Muscle layer of duodenum (tissue), 2 donors: ENCODE measurements around the gene EEF1AKMT4.

Experiments
- H3K27ac ChIP-seq: one replicate; pipeline ENCODE4 v1.7.0; 2013; ENCODE audit warnings: mild to moderate bottlenecking, low read length
- H3K27me3 ChIP-seq: one replicate; pipeline ENCODE4 v1.7.0; 2013; ENCODE audit warnings: low read depth, mild to moderate bottlenecking, control low read depth, low read length
- H3K36me3 ChIP-seq, 2 donors: one replicate each; pipeline ENCODE4 v1.7.0; 2013; ENCODE audit warnings: low read length in 2 of 2, control low read depth in 1 of 2, mild to moderate bottlenecking in 1 of 2; ENCODE audit not compliant: insufficient read depth in 2 of 2, control insufficient read depth in 1 of 2
- H3K4me1 ChIP-seq, 2 donors: one replicate each; pipeline ENCODE4 v1.7.0; 2013; ENCODE audit warnings: low read length in 2 of 2, mild to moderate bottlenecking in 2 of 2, control low read depth in 1 of 2, moderate library complexity in 1 of 2; ENCODE audit not compliant: insufficient read depth in 2 of 2, control insufficient read depth in 1 of 2
- H3K4me3 ChIP-seq, 2 donors: one replicate each; pipeline ENCODE4 v1.7.0; 2013; ENCODE audit warnings: low read length in 2 of 2, low read depth in 1 of 2, mild to moderate bottlenecking in 1 of 2
- H3K9me3 ChIP-seq, 2 donors: one replicate each; pipeline ENCODE4 v1.7.0; 2013; ENCODE audit warnings: low read length in 2 of 2, control low read depth in 1 of 2, mild to moderate bottlenecking in 1 of 2; ENCODE audit not compliant: control insufficient read depth in 1 of 2
- donor health status: healthy.

EEF1AKMT4 gene

GRCh38 chr3:184250167-184250828, 826 bp downstream of the EEF1AKMT4 start:
- H3K9me3 ChIP-seq = no peaks in the 10 kb centered on the region
- peak overlapping the region; percentile 98 to 100 for H3K4me3 ChIP-seq
- no peaks in the 10 kb centered on the region for H3K27me3 ChIP-seq
- peak overlapping the region; percentile 69 for H3K27ac ChIP-seq
- peaks cover 2 to 5% of the 10 kb centered on the region in 2 donors for H3K36me3 ChIP-seq
- H3K4me1 ChIP-seq = peaks cover 0 to 10% of the 10 kb centered on the region in 2 donors

GRCh38 chr3:184255291-184256039, 6.0 kb downstream of the EEF1AKMT4 start:
- H3K4me1 ChIP-seq = peaks cover 2 to 10% of the 10 kb centered on the region in 2 donors
- no peak overlapping the region for H3K4me3 ChIP-seq
- H3K27ac ChIP-seq = no peak overlapping the region
- H3K27me3 ChIP-seq = peaks cover 17% of the 10 kb centered on the region
- H3K9me3 ChIP-seq = no peaks in the 10 kb centered on the region
- H3K36me3 ChIP-seq = peaks cover 0 to 8% of the 10 kb centered on the region in 2 donors

DNA sequence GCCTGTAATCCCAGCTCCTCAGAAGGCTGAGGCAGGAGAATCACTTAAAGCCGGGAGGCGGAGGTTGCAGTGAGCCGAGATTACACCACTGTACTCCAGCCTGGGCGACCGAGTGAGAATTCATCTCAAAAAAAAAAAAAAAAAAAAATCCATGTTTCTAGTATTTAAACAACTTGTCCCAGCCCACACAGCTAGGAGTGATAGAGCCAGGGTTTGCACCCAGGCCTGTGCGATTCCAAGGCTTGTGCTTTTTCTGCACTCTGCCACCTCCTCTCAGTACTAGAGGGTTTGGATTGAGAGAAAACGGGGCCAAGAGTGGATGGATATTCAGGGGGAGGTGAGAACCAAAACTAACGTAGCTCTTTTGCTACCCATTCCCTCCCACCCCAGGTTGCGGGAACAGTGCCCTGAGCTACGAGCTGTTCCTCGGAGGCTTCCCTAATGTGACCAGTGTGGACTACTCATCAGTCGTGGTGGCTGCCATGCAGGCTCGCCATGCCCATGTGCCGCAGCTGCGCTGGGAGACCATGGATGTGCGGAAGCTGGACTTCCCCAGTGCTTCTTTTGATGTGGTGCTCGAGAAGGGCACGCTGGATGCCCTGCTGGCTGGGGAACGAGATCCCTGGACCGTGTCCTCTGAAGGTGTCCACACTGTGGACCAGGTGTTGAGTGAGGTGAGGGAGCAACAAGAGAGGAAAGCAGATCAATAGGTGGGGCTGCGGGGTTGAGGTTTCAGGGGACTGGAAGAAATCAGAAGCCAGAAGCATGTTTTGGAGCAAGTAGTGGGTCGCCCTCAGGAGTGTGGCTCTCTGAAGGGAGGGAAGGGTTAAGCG, 7.8 kb downstream of the EEF1AKMT4 start:
- Histone ChIP-seq H3K36me3 (peaks cover 0 to 8% of the 10 kb centered on the region in 2 donors), H3K4me1 (peaks cover 8 to 26% of the 10 kb centered on the region in 2 donors), H3K4me3 (no peak overlapping the region), H3K27ac (no peak overlapping the region), H3K27me3 (peaks cover 23% of the 10 kb centered on the region), H3K9me3 (no peaks in the 10 kb centered on the region)

DNA sequence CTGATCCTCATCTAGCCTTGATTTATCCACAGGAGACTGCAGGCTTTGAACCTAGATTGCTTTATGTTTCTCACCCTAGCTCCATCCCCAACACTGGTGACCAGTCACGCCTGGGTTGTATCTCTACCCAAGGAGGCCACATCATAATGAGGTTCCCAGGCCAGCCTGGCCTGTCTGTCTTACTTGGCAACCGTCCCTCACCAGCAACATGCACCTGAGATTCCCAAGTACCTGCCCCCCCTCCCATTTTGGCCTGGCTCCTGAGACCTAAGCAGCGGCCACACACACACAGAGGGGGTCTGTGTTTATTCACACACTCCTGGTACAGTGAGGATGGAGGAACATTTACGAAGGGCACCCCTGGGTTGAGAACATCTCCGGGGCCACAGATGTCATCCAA, 9.5 kb downstream of the EEF1AKMT4 start:
- H3K27ac ChIP-seq = no peak overlapping the region
- H3K36me3 ChIP-seq = peaks cover 0 to 8% of the 10 kb centered on the region in 2 donors
- H3K4me1 ChIP-seq = peaks cover 8 to 31% of the 10 kb centered on the region in 2 donors
- H3K9me3 ChIP-seq = no peaks in the 10 kb centered on the region
- peaks cover 30% of the 10 kb centered on the region for H3K27me3 ChIP-seq
- H3K4me3 ChIP-seq = no peak overlapping the region

DNA sequence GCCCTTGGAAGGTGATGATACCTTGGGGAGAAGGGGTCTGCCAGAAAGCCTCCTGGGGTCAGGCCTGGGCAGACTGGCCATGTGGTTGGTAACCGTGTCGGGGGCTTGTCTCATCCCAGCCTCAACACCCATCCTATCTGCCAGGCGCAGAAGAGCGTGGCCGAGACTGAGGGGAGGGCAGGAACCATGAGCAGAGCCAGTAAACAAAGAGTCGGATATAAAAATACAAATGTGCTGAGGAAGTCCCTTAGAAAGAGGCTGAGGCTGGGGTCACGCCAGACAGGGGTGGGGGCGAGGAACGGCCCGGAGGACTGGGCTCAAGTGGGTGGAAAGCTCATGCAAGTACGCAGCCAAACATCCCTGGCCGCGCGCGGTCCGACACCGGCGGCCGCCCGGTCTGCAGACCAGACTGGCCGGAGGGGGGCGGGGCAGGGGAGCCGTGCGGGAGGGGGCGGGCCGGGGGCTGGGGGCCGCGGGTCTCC, 10.0 kb downstream of the EEF1AKMT4 start:
- Histone ChIP-seq H3K27ac (no peak overlapping the region), H3K36me3 (peaks cover 0 to 8% of the 10 kb centered on the region in 2 donors), H3K4me1 (peaks cover 8 to 31% of the 10 kb centered on the region in 2 donors), H3K27me3 (peaks cover 30% of the 10 kb centered on the region), H3K9me3 (no peaks in the 10 kb centered on the region), H3K4me3 (no peak overlapping the region)

DNA sequence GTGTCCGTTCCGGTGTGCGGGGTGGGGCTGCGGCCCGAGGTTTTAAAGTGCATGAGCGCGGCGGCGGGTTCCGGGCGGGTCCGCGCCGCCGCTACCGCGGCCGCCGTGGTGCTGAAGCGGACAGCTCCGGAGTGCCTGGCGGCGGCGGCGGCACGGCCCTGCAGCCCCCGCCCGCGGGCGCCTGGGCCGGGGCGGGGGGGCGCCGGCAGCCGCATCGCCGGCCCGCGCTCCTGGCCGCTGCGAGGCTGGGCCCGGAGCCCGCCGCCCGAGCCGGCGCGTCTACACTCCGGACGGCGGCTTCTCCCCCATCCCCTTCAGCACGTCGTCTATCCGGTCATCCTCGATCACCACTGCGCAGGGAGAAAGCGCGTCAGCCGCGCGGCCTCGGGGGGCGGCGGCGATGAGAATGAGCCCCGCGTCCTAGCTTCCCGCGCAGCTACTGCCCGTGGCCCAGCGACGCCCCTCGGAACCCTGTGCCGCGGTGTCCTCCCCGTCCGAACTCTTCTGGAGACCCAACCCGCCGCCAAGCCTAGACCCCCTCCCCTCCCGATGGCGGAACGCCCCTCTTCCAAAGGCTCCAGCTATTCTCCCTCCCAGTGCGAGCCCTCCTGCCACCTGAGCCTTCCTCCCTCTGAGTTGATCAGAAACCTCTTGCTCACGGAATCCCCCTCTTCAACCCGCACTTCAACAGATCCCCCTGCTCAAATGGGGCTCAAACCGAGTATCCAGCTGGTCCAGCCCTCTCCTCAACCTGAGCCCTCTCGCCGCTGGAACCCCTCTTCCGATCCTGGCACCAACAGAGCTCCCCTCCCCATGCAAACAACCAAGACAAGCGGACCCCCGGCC, 10.6 kb downstream of the EEF1AKMT4 start:
- H3K4me3 ChIP-seq = peak overlapping the region in 1 of 2 donors; percentile 59
- H3K36me3 ChIP-seq = peaks cover 0 to 8% of the 10 kb centered on the region in 2 donors
- H3K27me3 ChIP-seq = peaks cover 30% of the 10 kb centered on the region
- H3K27ac ChIP-seq = no peak overlapping the region
- no peaks in the 10 kb centered on the region for H3K9me3 ChIP-seq
- peaks cover 8 to 31% of the 10 kb centered on the region in 2 donors for H3K4me1 ChIP-seq

DNA sequence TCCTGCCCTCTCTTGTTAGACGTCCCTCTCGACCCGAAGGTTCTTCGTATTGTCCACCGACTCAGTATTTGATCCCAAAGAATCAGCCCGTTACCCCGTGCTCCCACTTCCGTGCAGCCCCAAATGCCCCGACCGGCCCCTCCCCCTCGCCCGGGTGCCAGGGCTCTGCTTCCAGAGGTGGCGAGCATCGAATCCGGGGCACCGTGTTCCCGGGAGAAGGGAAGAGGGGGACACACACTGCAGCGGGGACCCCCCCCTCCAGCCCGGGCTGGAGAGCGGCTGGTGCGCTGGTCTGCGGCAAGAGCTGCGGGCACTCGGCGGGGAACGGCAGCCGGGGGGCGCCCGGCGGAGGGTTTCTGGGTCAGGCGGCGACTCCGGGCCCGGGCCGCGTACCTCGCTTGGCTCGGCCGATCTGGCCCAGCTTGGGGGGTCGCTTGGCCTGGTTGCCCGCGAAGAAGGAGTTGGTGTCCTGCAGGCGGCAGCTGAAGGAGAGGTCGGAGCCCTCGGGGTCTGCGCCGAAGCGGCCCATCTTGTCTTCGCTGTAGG, 11.3 kb downstream of the EEF1AKMT4 start:
- peaks cover 30% of the 10 kb centered on the region for H3K27me3 ChIP-seq
- peak overlapping the region in 1 of 2 donors; percentile 59 for H3K4me3 ChIP-seq

DNA sequence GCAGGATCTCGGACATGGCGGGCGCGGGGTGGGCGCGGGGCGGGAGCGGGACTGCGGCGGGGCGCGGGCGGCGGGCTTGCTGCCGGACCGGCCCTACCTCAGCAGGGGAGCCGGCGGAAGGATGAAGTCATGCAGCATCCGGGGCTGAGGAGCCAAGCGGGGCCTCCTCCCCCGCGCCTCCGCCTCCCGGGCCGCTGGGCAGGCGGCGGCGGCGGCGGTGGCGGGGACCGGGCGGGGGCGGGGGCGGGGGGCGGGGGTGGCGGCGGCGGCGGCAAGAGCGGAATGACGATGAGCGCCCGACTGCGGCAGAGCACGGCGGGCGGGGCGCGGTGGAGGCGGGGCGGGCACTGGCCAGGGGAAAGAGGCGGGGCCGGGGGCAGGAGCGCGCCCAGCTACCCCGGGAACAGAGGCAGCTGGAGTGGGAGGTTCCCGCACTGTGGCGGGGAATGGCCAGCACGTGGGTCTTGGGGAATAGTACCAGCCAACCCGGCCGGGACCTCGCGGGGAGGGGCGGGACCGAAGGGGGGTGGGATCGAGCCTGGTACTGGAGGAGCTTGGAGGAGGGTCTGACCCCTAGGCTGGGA, 11.9 kb downstream of the EEF1AKMT4 start, which contains the start of gene CAMK2N2:
Gene CAMK2N2, minus strand, starts transcription at position 284 of the 584 bp plus-strand sequence. Its CDS starts 268 bp downstream, at position 16.
- Histone ChIP-seq H3K4me1 (peaks cover 8 to 31% of the 10 kb centered on the region in 2 donors), H3K27ac (no peak within 1 kb of the TSS), H3K36me3 (peaks cover 0 to 8% of the 10 kb centered on the region in 2 donors)

More for the DNA sequence above, 11.3 kb downstream of the EEF1AKMT4 start:
- peaks cover 8 to 31% of the 10 kb centered on the region in 2 donors for H3K4me1 ChIP-seq
- H3K9me3 ChIP-seq = no peaks in the 10 kb centered on the region
- H3K27ac ChIP-seq = no peak overlapping the region
- peaks cover 0 to 8% of the 10 kb centered on the region in 2 donors for H3K36me3 ChIP-seq

GRCh38 chr3:184261854-184262763, 12.6 kb downstream of the EEF1AKMT4 start:
- Histone ChIP-seq H3K27me3 (peaks cover 30% of the 10 kb centered on the region), H3K4me3 (peak overlapping the region; percentile 7 to 59), H3K9me3 (no peaks in the 10 kb centered on the region), H3K4me1 (peaks cover 8 to 31% of the 10 kb centered on the region in 2 donors), H3K27ac (no peak overlapping the region), H3K36me3 (peaks cover 0 to 8% of the 10 kb centered on the region in 2 donors)

More for the DNA sequence above, 11.9 kb downstream of the EEF1AKMT4 start, which contains the start of gene CAMK2N2:
- H3K4me3 ChIP-seq = peak within 1 kb of the TSS; percentile 7 to 59
- peaks cover 30% of the 10 kb centered on the region for H3K27me3 ChIP-seq
- H3K9me3 ChIP-seq = no peaks in the 10 kb centered on the region
